ENCODE results near the gene SHBG. TPM values are rescaled to one million over a fixed set of nuclear protein-coding genes. Genes with fewer than 3 reads are reported as not detected.
"Not testable (repeated sequence)": the region's sequence is repeated elsewhere in the genome, so short reads cannot be mapped to it uniquely, and the experiment has no call there.

SHBG gene
- total RNA-seq, 1 experiment from 2014 or later = not detected

GRCh38 chr17:7640783-7641182, 10.8 kb downstream of the SHBG start:
- no peak overlapping the region for H3K27ac ChIP-seq (ENCODE audit: low read depth, low read length, poor library complexity, severe bottlenecking)
- no peaks in the 10 kb centered on the region for H3K27me3 ChIP-seq (replicated peaks; ENCODE audit: insufficient read depth, low read depth, low read length, poor library complexity)
- POLR2A ChIA-PET (ENCODE audit: low non-redundant PET) = no interaction called here
- CTCF ChIA-PET = no interaction called here
- BruUV-seq (replicated peaks) = no TSS peak
- no peaks in the 10 kb centered on the region for H3K9me3 ChIP-seq (ENCODE audit: low read depth, low read length, poor library complexity, severe bottlenecking)
- no peaks in the 10 kb centered on the region for H3K36me3 ChIP-seq (ENCODE audit: insufficient read depth, low read length, poor library complexity, severe bottlenecking)
- no peak for DNase-seq (ENCODE audit: low spot score)
- H3K4me1 ChIP-seq (ENCODE audit: insufficient read depth, low read length, poor library complexity, severe bottlenecking) = no peaks in the 10 kb centered on the region
- intact Hi-C loops (cut with micrococcal nuclease; ENCODE audit: unreplicated experiment) = no loop called here
- no peak overlapping the region for H3K4me3 ChIP-seq (ENCODE audit: low read depth, low read length, poor library complexity, severe bottlenecking)
- TF ChIP-seq EZH2 (IDR thresholded peaks at IDR 0.05; ENCODE audit: borderline replicate concordance, low read depth, low read length, poor library complexity, severe bottlenecking) = no peak
- TF ChIP-seq CTCF (conservative IDR thresholded peaks at IDR 0.05; ENCODE audit: low read depth, low read length) = no peak

- CTCF ChIA-PET = not testable (repeated sequence)
Observed at GRCh38 chr17:7641635-7642034, 11.7 kb downstream of the SHBG start.

GRCh38 chr17:7644775-7645174, 14.8 kb downstream of the SHBG start:
- no peak for DNase-seq (ENCODE audit: low spot score)
- TF ChIP-seq CTCF (conservative IDR thresholded peaks at IDR 0.05; ENCODE audit: low read depth, low read length) = no peak
- no peak for TF ChIP-seq EZH2 (IDR thresholded peaks at IDR 0.05; ENCODE audit: borderline replicate concordance, low read depth, low read length, poor library complexity, severe bottlenecking)
- H3K27me3 ChIP-seq (replicated peaks; ENCODE audit: insufficient read depth, low read depth, low read length, poor library complexity) = no peaks in the 10 kb centered on the region
- H3K36me3 ChIP-seq (ENCODE audit: insufficient read depth, low read length, poor library complexity, severe bottlenecking) = no peaks in the 10 kb centered on the region
- H3K27ac ChIP-seq (ENCODE audit: low read depth, low read length, poor library complexity, severe bottlenecking) = no peak overlapping the region
- H3K9me3 ChIP-seq (ENCODE audit: low read depth, low read length, poor library complexity, severe bottlenecking) = no peaks in the 10 kb centered on the region
- no peaks in the 10 kb centered on the region for H3K4me1 ChIP-seq (ENCODE audit: insufficient read depth, low read length, poor library complexity, severe bottlenecking)
- ChIA-PET POLR2A (ENCODE audit: low non-redundant PET) (no interaction called here), CTCF (no interaction called here)
- no TSS peak for BruUV-seq (replicated peaks)
- H3K4me3 ChIP-seq (ENCODE audit: low read depth, low read length, poor library complexity, severe bottlenecking) = no peak overlapping the region
- intact Hi-C loops (cut with micrococcal nuclease; ENCODE audit: unreplicated experiment) = no loop called here

More at GRCh38 chr17:7641635-7642034, 11.7 kb downstream of the SHBG start:
- H3K27ac ChIP-seq (ENCODE audit: low read depth, low read length, poor library complexity, severe bottlenecking); BruUV-seq (replicated peaks); H3K4me1 ChIP-seq (ENCODE audit: insufficient read depth, low read length, poor library complexity, severe bottlenecking); H3K9me3 ChIP-seq (ENCODE audit: low read depth, low read length, poor library complexity, severe bottlenecking); H3K27me3 ChIP-seq (replicated peaks; ENCODE audit: insufficient read depth, low read depth, low read length, poor library complexity); H3K4me3 ChIP-seq (ENCODE audit: low read depth, low read length, poor library complexity, severe bottlenecking); DNase-seq (ENCODE audit: low spot score); H3K36me3 ChIP-seq (ENCODE audit: insufficient read depth, low read length, poor library complexity, severe bottlenecking); POLR2A ChIA-PET (ENCODE audit: low non-redundant PET); intact Hi-C loops (cut with micrococcal nuclease; ENCODE audit: unreplicated experiment): not testable (repeated sequence)

- no peak overlapping the region for H3K4me3 ChIP-seq (ENCODE audit: low read depth, low read length, poor library complexity, severe bottlenecking)
- ChIA-PET POLR2A (ENCODE audit: low non-redundant PET) (no interaction called here), CTCF (interaction anchor here (0.7 kb wide), 1 partner anchor 48 kb away, joined by 9 read pairs; no protein-coding TSS in a partner anchor)
- no TSS peak for BruUV-seq (replicated peaks)
- intact Hi-C loops (cut with micrococcal nuclease; ENCODE audit: unreplicated experiment) = no loop called here
- H3K27ac ChIP-seq (ENCODE audit: low read depth, low read length, poor library complexity, severe bottlenecking) = no peak overlapping the region
- DNase-seq (ENCODE audit: low spot score) = no peak
- H3K36me3 ChIP-seq (ENCODE audit: insufficient read depth, low read length, poor library complexity, severe bottlenecking) = no peaks in the 10 kb centered on the region
- no peaks in the 10 kb centered on the region for H3K9me3 ChIP-seq (ENCODE audit: low read depth, low read length, poor library complexity, severe bottlenecking)
- H3K4me1 ChIP-seq (ENCODE audit: insufficient read depth, low read length, poor library complexity, severe bottlenecking) = no peaks in the 10 kb centered on the region
- peaks cover under 1% of the 10 kb centered on the region for H3K27me3 ChIP-seq (replicated peaks; ENCODE audit: insufficient read depth, low read depth, low read length, poor library complexity)
- no peak for TF ChIP-seq CTCF (conservative IDR thresholded peaks at IDR 0.05; ENCODE audit: low read depth, low read length)
- no peak for TF ChIP-seq EZH2 (IDR thresholded peaks at IDR 0.05; ENCODE audit: borderline replicate concordance, low read depth, low read length, poor library complexity, severe bottlenecking)
Observed at GRCh38 chr17:7646457-7646856, 16.5 kb downstream of the SHBG start.

Measured in A673 (cell line).